Immature natural killer cell (primary cell): ENCODE results near the gene TUBB2B. TPM values are rescaled to one million over a fixed set of nuclear protein-coding genes. Genes with fewer than 3 reads are reported as not detected.
"Not testable (repeated sequence)": the region's sequence is repeated elsewhere in the genome, so short reads cannot be mapped to it uniquely, and the experiment has no call there.

Experiments used
- DNase-seq, 3 donors: peaks; one replicate each; pipeline ENCODE4 v3.0.0; 2022; ENCODE audit warnings: mixed read lengths in 1 of 3
- H3K27ac Mint-ChIP-seq, 6 donors: one replicate each; pipeline ENCODE4 v1.8.0; 2020; ENCODE audit warnings: mixed read lengths in 6 of 6, mild to moderate bottlenecking in 5 of 6, inconsistent platforms in 4 of 6, moderate library complexity in 3 of 6
- H3K27me3 Mint-ChIP-seq, 3 donors: one replicate each; pipeline ENCODE4 v1.8.0; 2020 to 2021; ENCODE audit warnings: low read depth in 3 of 3, mild to moderate bottlenecking in 3 of 3, mixed read lengths in 3 of 3, moderate library complexity in 3 of 3, inconsistent platforms in 1 of 3
- H3K36me3 Mint-ChIP-seq, 3 donors: one replicate each; pipeline ENCODE4 v1.8.0; 2020; ENCODE audit warnings: mixed read lengths in 3 of 3, inconsistent platforms in 2 of 3, mild to moderate bottlenecking in 2 of 3
- H3K4me1 Mint-ChIP-seq, 2 donors: one replicate each; pipeline ENCODE4 v1.8.0; 2020; ENCODE audit warnings: inconsistent platforms in 2 of 2, mild to moderate bottlenecking in 2 of 2, mixed read lengths in 2 of 2, moderate library complexity in 1 of 2
- H3K4me3 Mint-ChIP-seq, 5 donors: one replicate each; pipeline ENCODE4 v1.8.0; 2020; ENCODE audit warnings: mild to moderate bottlenecking in 5 of 5, mixed read lengths in 5 of 5, inconsistent platforms in 3 of 5, moderate library complexity in 3 of 5
- H3K9me3 Mint-ChIP-seq, 6 donors: one replicate each; pipeline ENCODE4 v1.8.0; 2020; ENCODE audit warnings: mild to moderate bottlenecking in 6 of 6, mixed read lengths in 6 of 6, inconsistent platforms in 4 of 6, moderate library complexity in 3 of 6
- polyA plus RNA-seq, 3 donors: library from polyadenylated mRNA; unstranded; fragments of 300-500 nt; fragmentation: Illumina TruSeq; gene quantifications; one replicate each; pipeline ENCODE4 v1.2.3, GENCODE V29; 2021

The TUBB2B gene
- polyA plus RNA-seq, 3 donors from 2014 or later, result 0.11 TPM; not detected in 2

DNA sequence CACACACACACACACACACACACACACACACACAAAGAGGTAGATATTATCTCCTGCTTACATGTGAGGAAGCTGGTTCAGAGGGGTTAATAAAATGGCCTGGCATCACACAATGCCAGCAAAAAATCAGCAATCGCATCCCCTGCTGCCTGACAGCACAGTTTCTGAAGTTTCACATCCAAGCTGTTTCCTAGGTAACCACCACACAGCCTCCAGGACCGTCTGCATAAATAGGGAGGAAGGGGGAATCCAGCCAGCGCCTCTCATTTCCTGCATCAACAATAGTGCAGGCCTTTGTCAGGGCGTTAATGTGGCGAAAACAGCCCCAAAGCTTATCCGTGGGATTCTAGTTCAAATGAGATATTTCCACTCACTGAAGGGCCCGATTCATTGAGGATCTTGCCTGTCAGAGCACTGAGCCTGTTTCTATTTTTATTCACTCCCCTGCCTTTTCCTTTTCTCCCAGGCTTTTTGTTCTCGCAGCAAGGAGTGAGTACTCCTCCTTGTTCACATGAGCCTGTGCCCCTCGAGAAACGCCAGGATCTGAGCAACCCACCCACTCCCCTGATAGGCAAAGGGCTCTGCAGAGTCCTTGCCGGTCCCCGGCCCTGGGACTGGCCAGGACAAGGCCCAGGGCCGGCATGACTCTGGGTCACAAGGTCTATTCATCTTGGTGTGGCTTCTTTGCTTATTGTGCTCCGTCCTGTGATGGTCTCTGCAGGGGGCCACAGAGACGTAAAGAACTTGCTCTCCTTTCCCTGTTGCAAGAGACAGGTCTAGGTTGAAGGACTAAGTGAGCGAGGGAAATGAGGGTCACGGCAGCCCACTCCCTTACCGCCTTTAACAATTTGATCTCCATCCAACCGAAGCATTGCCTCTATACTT is 32.7 kb downstream of the TUBB2B start:
- no peaks in the 10 kb centered on the region for H3K4me1 Mint-ChIP-seq
- no peaks in the 10 kb centered on the region for H3K9me3 Mint-ChIP-seq
- no peak overlapping the region for H3K4me3 Mint-ChIP-seq
- peaks cover 0 to 5% (median 2%) of the 10 kb centered on the region in 3 donors for H3K27me3 Mint-ChIP-seq
- H3K36me3 Mint-ChIP-seq, result no peaks in the 10 kb centered on the region
- no peak overlapping the region for H3K27ac Mint-ChIP-seq
- no peak for DNase-seq

DNA sequence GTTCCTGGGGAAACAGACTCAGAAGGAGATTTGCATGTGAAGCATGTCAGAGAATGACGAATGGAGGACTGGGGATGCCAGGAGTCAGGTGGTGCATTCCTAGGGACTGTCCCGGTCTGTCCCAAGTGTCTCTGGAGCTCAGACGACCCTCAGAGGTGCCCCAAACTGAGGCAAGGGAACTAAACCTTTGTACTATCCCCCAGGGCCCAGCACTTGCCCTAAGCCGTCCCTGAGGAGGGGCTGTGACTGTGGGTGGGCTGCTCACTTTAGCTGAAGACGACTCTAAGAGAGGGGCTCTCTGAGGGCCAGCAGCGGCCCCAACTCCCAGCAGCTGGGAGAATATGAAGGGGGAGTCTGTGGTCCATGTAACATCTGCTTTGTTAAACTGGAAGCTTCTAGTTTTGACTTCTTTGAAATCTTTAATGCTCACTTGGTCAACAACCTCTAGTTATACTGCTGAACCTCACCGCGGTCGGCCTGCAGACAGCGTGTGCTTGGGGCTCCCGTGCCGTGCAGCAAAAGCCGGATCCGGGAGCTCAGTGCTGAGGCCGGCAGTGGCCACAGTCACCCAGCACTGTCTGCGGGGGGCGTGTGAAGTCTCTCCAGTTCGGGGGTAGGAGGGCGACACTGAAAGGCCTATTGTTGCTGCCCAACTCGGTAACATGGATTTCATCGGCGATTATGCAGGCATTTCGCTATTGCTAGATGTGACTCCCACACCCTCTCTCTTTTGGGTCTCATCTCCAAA is 34.2 kb downstream of the TUBB2B start:
- DNase-seq, result no peak
- no peaks in the 10 kb centered on the region for H3K4me1 Mint-ChIP-seq

DNA sequence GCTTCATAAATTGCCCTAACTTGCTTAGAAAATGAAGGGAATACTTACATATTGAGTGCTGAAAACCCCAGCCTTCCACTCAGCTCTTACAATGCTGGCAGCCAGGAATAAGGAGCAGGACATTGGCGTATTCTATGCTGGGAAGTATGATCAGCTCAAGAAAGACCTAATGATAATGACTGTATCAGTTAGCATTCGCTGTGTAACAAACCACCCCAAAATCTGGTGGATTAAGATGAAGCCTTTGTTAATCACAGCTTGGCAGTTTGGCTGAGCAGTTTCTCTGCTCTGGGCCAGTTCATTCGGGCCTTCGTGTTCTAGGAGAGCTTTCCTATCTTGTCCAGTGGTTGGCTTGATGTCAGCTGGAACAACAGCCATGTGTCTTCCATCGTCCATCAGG is 36.7 kb downstream of the TUBB2B start:
- Mint-ChIP-seq H3K27ac (no peak overlapping the region), H3K9me3 (no peaks in the 10 kb centered on the region), H3K36me3 (no peaks in the 10 kb centered on the region), H3K4me3 (no peak overlapping the region), H3K27me3 (peaks cover 0 to 3% (median 1%) of the 10 kb centered on the region in 3 donors), H3K4me1 (no peaks in the 10 kb centered on the region)
- no peak for DNase-seq

More for the DNA sequence above, 34.2 kb downstream of the TUBB2B start:
- H3K9me3 Mint-ChIP-seq, result no peaks in the 10 kb centered on the region
- H3K36me3 Mint-ChIP-seq, result no peaks in the 10 kb centered on the region
- no peak overlapping the region for H3K27ac Mint-ChIP-seq
- H3K4me3 Mint-ChIP-seq, result no peak overlapping the region
- H3K27me3 Mint-ChIP-seq, result peaks cover 0 to 2% (median 0%) of the 10 kb centered on the region in 3 donors

DNA sequence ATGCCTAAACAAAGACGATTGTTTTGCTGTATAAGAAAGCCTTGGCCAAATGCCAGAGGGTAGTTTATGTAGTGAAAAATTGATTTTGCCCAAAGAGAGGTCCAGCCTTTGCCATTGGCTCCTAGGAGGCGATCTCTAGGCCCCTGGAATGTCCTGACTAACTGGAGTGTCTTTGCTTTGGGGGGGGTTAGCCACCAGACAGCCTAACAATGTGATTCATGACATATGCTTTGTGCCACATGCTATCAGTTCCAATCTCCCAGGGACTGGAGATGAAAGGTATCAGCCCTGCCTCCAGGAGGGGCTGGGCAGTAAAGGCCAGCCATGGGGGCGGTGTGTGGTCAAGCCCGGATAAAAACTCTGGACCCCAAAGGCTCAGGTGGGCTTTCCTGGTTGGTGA is 37.4 kb downstream of the TUBB2B start:
- Mint-ChIP-seq H3K4me1 (no peaks in the 10 kb centered on the region), H3K27me3 (peaks cover 0 to 5% (median 1%) of the 10 kb centered on the region in 3 donors), H3K9me3 (no peaks in the 10 kb centered on the region), H3K27ac (no peak overlapping the region), H3K36me3 (no peaks in the 10 kb centered on the region), H3K4me3 (no peak overlapping the region)
- no peak for DNase-seq

DNA sequence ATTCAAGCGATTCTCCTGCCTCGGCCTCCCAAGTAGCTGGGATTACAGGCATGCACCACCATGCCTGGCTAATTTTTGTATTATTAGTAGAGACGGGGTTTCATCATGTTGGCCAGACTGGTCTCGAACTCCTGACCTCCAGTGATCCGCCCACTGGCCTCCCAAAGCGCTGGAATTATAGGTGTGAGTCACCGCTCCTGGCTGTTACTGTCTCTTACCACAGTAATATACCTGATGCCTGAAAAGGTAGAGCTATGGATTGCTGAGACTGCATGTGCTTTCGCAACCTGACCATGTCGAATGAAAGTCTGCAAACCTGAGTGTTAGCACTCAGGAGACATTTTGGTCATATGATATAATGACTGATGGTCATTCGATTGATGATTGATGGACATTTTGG is 38.3 kb downstream of the TUBB2B start:
- not testable (repeated sequence) for H3K27me3 Mint-ChIP-seq, H3K9me3 Mint-ChIP-seq, H3K4me3 Mint-ChIP-seq, H3K4me1 Mint-ChIP-seq, H3K36me3 Mint-ChIP-seq, DNase-seq, H3K27ac Mint-ChIP-seq

DNA sequence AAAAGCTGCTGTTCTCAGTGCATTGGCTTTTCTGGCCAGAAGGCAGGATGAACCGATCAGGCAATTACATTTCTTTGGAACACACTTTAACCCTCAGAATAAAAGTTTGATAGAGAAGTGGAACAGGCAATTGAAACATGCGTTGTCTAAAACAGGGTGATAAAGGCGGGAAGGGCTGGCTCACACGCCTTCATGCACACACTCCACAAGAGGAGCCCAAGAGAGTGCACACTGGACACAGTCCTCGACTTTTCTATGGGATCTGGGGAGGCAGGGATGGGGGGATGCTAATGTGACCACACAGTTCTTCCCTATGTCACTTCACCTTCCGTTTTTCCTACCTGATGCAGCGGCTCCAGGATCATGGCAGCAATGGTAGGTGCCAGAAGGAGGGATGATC is 39.2 kb downstream of the TUBB2B start:
- H3K27ac Mint-ChIP-seq, result no peak overlapping the region
- no peaks in the 10 kb centered on the region for H3K36me3 Mint-ChIP-seq
- no peaks in the 10 kb centered on the region for H3K9me3 Mint-ChIP-seq
- no peak for DNase-seq
- H3K27me3 Mint-ChIP-seq, result peaks cover 4 to 5% (median 5%) of the 10 kb centered on the region in 3 donors
- no peaks in the 10 kb centered on the region for H3K4me1 Mint-ChIP-seq
- H3K4me3 Mint-ChIP-seq, result no peak overlapping the region

DNA sequence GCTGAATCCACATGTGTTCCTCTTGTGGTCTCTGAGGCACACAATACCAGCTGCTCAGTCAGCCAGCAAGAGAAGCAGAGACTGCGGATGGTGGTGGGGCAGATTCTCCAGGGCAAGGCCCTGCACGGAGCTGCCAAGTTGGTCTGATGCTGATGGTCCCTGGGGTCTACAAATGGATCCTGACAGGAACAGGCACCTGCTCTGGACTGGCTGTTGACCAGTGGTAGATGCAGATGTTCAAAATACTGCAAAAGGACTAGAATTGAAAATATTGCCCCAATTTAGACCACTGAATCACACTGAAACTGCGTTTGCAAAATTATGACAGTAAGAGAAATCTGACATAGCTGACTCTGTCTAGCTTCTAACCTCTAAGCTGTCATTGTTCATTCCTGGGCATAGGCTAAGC is 40.5 kb downstream of the TUBB2B start:
- DNase-seq, result no peak
- Mint-ChIP-seq H3K4me3 (no peak overlapping the region), H3K27me3 (peaks cover 4 to 5% (median 5%) of the 10 kb centered on the region in 3 donors), H3K27ac (no peak overlapping the region), H3K36me3 (no peaks in the 10 kb centered on the region), H3K9me3 (no peaks in the 10 kb centered on the region), H3K4me1 (no peaks in the 10 kb centered on the region)

DNA sequence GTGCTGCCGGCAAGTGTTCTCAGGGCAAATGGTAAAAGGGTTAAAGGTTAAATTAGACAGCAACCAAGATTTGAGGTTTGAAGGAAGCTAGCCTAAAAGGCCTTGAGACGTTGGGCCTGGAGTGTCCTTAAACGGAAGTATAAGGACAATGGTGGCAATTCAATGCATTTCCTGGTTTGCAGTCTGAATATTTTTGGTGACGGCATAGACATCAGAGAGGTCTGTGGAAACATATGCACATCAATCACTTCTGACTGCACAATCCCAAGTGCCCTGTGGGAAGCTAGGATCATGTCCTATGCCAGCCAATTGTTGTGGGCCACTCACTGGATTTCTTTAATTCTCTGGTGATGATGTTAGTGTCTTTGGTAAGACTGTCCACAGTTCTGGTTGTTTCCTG is 44.4 kb downstream of the TUBB2B start:
- Mint-ChIP-seq H3K4me3 (no peak overlapping the region), H3K27me3 (peaks cover 7 to 10% (median 9%) of the 10 kb centered on the region in 3 donors), H3K9me3 (no peaks in the 10 kb centered on the region), H3K27ac (no peak overlapping the region), H3K4me1 (no peaks in the 10 kb centered on the region), H3K36me3 (no peaks in the 10 kb centered on the region)
- DNase-seq, result no peak

DNA sequence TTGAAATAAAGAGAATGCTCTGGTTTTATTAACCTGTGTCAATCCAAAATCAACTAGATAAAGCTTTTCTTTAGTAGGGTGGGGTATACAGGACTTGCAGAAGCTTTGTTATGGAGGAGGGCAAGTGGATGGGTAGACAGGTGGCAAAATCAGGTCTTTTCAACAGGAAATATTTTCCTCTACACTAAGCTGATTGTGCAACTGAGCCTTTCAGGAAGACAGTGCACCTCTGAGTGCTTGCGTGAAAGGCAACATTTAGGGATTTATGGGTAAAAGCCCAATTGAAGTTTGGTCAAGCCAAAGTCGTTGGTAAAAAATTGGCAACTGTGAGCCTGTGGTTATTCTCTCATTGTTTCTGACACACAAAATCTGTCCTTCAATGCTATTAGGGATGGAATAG is 46.3 kb downstream of the TUBB2B start:
- Mint-ChIP-seq H3K27me3 (peaks cover 6 to 10% (median 8%) of the 10 kb centered on the region in 3 donors), H3K9me3 (no peaks in the 10 kb centered on the region), H3K36me3 (no peaks in the 10 kb centered on the region), H3K4me1 (no peaks in the 10 kb centered on the region), H3K4me3 (no peak overlapping the region), H3K27ac (no peak overlapping the region)
- DNase-seq, result no peak

DNA sequence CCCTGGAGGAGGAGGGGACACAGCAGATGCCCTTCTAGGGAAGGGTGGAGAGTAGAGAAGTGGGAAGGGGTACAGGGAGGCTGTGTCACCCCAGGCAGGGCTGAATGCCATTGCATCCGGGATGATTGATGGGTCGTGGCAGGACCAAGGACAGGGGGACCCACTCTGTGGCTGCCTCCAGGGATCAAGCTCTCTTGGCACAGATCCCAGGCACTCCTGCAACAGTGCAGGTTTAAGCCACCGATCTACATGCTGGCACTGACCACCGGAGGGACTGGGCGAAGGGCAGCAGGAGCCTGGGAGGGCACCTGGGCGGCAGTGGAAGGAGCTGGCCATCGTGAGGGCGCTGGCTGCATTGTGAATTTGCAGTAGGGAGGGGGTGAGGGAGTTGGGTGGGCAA is 47.5 kb downstream of the TUBB2B start:
- Mint-ChIP-seq H3K27ac (peak overlapping the region in 1 of 6 donors; percentile 53), H3K27me3 (peaks cover 9 to 11% (median 10%) of the 10 kb centered on the region in 3 donors), H3K4me3 (peak overlapping the region in 4 of 5 donors; percentile 41 to 71 (median 56))
- DNase-seq, H3K4me1 Mint-ChIP-seq, H3K9me3 Mint-ChIP-seq, H3K36me3 Mint-ChIP-seq: not testable (repeated sequence)

DNA sequence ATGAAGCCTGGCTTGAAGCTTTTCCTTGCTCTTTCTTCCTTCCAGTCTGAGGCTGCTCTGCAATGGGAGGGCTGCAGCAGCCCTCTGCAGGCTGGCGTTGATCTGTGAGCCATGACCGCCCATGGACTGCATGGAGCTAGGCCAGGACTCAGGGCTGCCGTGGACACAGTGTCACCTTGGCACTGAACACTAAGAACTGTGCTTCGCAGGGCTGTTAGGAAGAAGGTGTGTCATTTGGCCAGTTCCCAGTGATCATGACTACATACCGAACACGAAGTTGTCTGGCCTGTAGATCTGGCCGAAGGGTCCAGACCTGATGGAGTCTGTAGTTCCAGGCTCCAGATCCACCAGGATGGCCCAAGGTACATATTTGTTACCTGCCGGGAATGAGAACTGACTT is 48.8 kb downstream of the TUBB2B start:
- H3K4me3 Mint-ChIP-seq, DNase-seq, H3K27me3 Mint-ChIP-seq, H3K4me1 Mint-ChIP-seq, H3K36me3 Mint-ChIP-seq, H3K9me3 Mint-ChIP-seq, H3K27ac Mint-ChIP-seq: not testable (repeated sequence)

DNA sequence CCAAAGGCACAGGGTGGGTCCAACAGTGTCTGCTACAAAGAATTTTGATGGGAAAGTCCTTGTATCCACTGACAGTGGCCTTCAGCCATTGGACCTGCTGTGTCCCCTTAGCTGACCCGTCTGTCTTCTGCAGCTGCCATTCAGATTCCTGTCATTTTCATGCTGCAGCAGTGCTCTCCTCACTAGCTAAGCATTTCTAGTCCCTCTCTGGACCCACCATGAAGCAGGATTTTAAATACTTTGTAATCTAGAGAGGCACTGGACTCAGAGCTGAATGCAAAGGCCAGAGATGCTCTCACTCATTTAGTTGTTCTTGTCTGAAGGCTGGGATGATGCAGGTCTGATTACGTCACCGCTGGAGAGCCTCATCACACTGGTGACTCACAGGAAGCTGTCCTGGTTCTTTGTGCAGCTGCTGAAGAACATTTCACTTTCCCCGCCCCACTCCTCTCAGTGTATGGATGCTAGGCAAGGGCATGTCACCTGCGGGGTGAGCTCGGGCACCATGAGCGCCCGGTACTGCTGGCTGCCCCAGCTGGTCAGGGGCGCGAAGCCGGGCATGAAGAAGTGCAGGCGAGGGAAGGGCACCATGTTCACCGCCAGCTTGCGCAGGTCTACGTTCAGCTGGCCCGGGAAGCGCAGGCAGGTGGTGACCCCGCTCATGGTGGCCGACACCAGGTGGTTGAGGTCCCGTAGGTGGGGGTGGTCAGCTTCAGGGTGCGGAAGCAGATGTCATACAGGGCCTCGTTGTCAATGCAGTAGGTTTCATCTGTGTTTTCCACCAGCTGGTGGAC is 50.7 kb downstream of the TUBB2B start:
- H3K27ac Mint-ChIP-seq, result no peak overlapping the region
- no peaks in the 10 kb centered on the region for H3K4me1 Mint-ChIP-seq
- DNase-seq, result no peak
- no peak overlapping the region for H3K4me3 Mint-ChIP-seq
- no peaks in the 10 kb centered on the region for H3K9me3 Mint-ChIP-seq
- no peaks in the 10 kb centered on the region for H3K36me3 Mint-ChIP-seq
- H3K27me3 Mint-ChIP-seq, result peaks cover 7 to 11% (median 9%) of the 10 kb centered on the region in 3 donors

DNA sequence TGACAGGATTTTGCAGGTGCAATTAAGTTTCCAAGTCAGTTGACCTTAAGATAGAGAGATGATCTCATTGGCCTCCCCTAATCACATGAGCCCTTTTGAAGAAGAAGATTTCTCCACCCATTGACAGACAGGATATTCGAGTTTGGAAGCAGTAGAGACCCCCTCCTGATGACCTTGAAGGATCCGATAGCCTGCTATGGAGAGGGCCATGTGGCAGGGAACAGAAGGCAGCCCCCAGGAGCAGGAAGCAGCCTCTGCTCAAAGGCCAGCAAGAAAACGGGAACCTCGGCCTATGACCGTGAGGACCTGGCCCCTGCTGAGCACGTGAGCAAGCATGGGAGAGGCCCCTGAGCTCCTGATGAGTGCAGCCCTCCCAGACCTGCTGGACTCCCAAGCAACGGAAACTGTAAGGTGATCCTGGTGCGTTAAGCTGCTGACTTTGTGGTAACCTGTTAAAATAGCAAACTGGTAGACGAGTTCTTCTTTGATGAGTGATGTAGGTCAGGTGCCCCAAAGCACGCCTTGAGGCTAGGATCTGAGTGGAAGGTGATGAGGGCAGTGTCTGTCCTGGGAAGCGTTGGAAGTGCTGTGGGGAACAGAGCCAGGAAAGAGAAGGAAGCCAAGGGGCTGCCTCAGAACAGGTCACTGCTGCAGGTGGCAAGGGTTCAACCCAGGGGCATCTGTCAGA is 51.6 kb downstream of the TUBB2B start:
- Mint-ChIP-seq H3K36me3 (no peaks in the 10 kb centered on the region), H3K27ac (no peak overlapping the region)

More for the DNA sequence above, 51.6 kb downstream of the TUBB2B start:
- Mint-ChIP-seq H3K9me3 (no peaks in the 10 kb centered on the region), H3K4me1 (no peaks in the 10 kb centered on the region), H3K4me3 (no peak overlapping the region), H3K27me3 (peaks cover 7 to 10% (median 9%) of the 10 kb centered on the region in 3 donors)
- no peak for DNase-seq
